ENCODE measurements around the gene TIMM17A.

DNA sequence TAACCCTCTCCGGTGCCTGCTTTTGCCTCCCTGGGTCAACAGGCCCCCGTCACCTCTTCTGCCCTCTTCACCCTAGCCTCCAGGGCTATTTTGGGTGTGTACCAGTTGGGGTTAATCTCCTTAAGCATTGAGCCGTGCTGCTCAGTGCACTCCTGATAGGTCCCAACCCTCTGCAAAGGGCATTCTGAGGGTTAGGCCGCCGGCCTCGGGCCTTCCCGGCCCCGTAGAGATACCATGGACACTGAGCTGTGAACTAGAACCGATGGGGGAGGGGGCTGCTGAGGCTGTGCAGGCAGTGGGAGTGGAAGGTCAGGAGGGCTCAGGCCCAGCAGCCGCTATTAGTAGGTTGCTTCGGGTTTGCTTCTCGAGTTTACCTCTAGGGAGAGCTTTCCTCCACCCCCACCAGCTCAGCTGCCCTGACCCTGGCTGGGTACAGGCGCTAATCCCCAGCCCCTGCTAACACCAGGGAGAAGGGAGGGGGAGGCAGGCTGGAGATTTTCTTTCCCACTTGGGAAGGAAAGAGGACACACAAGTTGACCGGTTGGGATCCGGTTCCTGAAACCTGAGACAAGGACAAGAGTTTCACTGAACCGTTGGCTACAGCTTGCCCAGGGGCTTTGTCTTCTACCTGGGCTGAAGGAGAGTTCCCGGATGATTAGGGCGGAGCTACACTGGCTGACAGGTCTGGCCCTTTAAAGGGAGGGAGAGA is 13.7 kb upstream of the TIMM17A start:
- TF ChIP-seq POLR2A (IDR thresholded peaks at IDR 0.05; ENCODE audit: low read depth, low read length) (no peak), POLR2AphosphoS5 (IDR thresholded peaks at IDR 0.05; ENCODE audit: low read depth, low read length) (no peak)
